ENCODE measurements around the gene RAB3GAP2.

GRCh38 chr1:220144051-220144450 is 128.2 kb downstream of the RAB3GAP2 start:
- no peak for TF ChIP-seq CREB1 (CRISPR knock-in tag; IDR thresholded peaks at IDR 0.05)
- no peak for TF ChIP-seq MAX (CRISPR knock-in tag; IDR thresholded peaks at IDR 0.05)
- no peak for TF ChIP-seq CREM (CRISPR knock-in tag; IDR thresholded peaks at IDR 0.05)
- TF ChIP-seq ZNF281 (CRISPR knock-in tag; IDR thresholded peaks at IDR 0.05), result no peak
- TF ChIP-seq, protein P1, sequence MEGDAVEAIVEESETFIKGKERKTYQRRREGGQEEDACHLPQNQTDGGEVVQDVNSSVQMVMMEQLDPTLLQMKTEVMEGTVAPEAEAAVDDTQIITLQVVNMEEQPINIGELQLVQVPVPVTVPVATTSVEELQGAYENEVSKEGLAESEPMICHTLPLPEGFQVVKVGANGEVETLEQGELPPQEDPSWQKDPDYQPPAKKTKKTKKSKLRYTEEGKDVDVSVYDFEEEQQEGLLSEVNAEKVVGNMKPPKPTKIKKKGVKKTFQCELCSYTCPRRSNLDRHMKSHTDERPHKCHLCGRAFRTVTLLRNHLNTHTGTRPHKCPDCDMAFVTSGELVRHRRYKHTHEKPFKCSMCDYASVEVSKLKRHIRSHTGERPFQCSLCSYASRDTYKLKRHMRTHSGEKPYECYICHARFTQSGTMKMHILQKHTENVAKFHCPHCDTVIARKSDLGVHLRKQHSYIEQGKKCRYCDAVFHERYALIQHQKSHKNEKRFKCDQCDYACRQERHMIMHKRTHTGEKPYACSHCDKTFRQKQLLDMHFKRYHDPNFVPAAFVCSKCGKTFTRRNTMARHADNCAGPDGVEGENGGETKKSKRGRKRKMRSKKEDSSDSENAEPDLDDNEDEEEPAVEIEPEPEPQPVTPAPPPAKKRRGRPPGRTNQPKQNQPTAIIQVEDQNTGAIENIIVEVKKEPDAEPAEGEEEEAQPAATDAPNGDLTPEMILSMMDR (IDR thresholded peaks at IDR 0.05), result no peak
- no peak for TF ChIP-seq NFYB (CRISPR knock-in tag; conservative IDR thresholded peaks at IDR 0.05; ENCODE audit: low read depth)
- TF ChIP-seq, protein P2, sequence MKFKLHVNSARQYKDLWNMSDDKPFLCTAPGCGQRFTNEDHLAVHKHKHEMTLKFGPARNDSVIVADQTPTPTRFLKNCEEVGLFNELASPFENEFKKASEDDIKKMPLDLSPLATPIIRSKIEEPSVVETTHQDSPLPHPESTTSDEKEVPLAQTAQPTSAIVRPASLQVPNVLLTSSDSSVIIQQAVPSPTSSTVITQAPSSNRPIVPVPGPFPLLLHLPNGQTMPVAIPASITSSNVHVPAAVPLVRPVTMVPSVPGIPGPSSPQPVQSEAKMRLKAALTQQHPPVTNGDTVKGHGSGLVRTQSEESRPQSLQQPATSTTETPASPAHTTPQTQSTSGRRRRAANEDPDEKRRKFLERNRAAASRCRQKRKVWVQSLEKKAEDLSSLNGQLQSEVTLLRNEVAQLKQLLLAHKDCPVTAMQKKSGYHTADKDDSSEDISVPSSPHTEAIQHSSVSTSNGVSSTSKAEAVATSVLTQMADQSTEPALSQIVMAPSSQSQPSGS (CRISPR knock-in tag; IDR thresholded peaks at IDR 0.05; ENCODE audit: borderline replicate concordance, low read depth), result no peak
- no peak for TF ChIP-seq PRDM15 (CRISPR knock-in tag; IDR thresholded peaks at IDR 0.05)
- TF ChIP-seq FOXJ3 (CRISPR knock-in tag; IDR thresholded peaks at IDR 0.05; ENCODE audit: borderline replicate concordance), result no peak
